Hindlimb muscle (tissue), 1 donor: Measurements from ENCODE around the gene PCDHGA5. TPM values are rescaled to one million over a fixed set of nuclear protein-coding genes. Genes with fewer than 3 reads are reported as not detected.
"Not testable (repeated sequence)": the region's sequence is repeated elsewhere in the genome, so short reads cannot be mapped to it uniquely, and the experiment has no call there.

ENCODE experiments used
- DNase-seq: peaks from one replicate; pipeline ENCODE4 v3.0.0-alpha.2; 2013
- polyA plus RNA-seq: library from polyadenylated mRNA; unstranded; fragments of 120-200 nt; gene quantifications from one replicate; pipeline ENCODE4 v1.2.1, GENCODE V29; 2013; ENCODE audit not compliant: insufficient read length

Gene PCDHGA5
- polyA plus RNA-seq, 1 donor, result 2.6 TPM

DNA sequence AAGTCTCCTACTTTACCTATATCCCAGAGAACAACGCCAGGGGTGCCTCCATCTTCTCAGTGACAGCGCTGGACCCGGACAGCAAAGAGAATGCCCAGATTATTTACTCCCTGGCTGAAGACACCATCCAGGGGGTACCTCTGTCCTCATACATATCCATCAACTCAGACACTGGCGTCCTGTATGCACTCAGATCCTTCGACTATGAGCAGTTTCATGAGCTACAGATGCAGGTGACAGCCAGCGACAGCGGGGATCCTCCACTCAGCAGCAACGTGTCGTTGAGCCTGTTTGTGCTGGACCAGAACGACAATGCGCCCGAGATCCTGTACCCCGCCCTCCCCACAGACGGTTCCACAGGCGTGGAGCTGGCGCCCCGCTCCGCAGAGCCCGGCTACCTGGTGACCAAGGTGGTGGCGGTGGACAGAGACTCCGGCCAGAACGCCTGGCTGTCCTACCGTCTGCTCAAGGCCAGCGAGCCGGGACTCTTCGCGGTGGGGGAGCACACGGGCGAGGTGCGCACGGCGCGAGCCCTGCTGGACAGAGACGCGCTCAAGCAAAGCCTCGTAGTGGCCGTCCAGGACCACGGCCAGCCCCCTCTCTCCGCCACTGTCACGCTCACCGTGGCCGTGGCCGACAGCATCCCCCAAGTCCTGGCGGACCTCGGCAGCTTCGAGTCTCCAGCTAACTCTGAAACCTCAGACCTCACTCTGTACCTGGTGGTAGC, 50.7 kb downstream of the PCDHGA5 start:
- not testable (repeated sequence) for DNase-seq

DNA sequence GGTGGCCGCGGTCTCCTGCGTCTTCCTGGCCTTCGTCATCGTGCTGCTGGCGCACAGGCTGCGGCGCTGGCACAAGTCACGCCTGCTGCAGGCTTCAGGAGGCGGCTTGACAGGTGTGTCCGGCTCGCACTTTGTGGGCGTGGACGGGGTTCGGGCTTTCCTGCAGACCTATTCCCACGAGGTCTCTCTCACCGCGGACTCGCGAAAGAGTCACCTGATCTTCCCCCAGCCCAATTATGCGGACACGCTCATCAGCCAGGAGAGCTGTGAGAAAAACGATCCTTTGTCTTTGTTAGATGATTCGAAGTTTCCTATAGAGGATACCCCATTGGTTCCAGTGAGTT, 51.3 kb downstream of the PCDHGA5 start:
- not testable (repeated sequence) for DNase-seq

Other genes starting within 250 kb of the PCDHGA5 start
- gene PCDHB4, start 242.3 kb upstream of the PCDHGA5 start, polyA plus RNA-seq, result 3.1 TPM
- 3.2 TPM for gene PCDHB5, start 229.0 kb upstream of the PCDHGA5 start, polyA plus RNA-seq
- gene PCDHB6, start 214.1 kb upstream of the PCDHGA5 start, polyA plus RNA-seq, result 2.4 TPM
- gene PCDHB7, start 191.5 kb upstream of the PCDHGA5 start, polyA plus RNA-seq, result 3.2 TPM
- gene PCDHB8, start 186.4 kb upstream of the PCDHGA5 start, polyA plus RNA-seq, result 2.1 TPM
- 3.9 TPM for gene PCDHB16, start 181.8 kb upstream of the PCDHGA5 start, polyA plus RNA-seq
- 3.2 TPM for gene PCDHB9, start 177.0 kb upstream of the PCDHGA5 start, polyA plus RNA-seq
- gene PCDHB10, start 171.8 kb upstream of the PCDHGA5 start, polyA plus RNA-seq, result 5.3 TPM
- gene PCDHB11, start 164.5 kb upstream of the PCDHGA5 start, polyA plus RNA-seq, result 4.4 TPM
- gene PCDHB12, start 155.4 kb upstream of the PCDHGA5 start, polyA plus RNA-seq, result 4.7 TPM
- 2.8 TPM for gene PCDHB13, start 150.2 kb upstream of the PCDHGA5 start, polyA plus RNA-seq
- 7.5 TPM for gene PCDHB14, start 140.8 kb upstream of the PCDHGA5 start, polyA plus RNA-seq
- gene PCDHB15, start 118.8 kb upstream of the PCDHGA5 start, polyA plus RNA-seq, result 9.4 TPM
- gene SLC25A2, start 60.1 kb upstream of the PCDHGA5 start, polyA plus RNA-seq, result not detected
- 76.5 TPM for gene TAF7, start 43.4 kb upstream of the PCDHGA5 start, polyA plus RNA-seq
- gene PCDHGA1, start 33.6 kb upstream of the PCDHGA5 start, polyA plus RNA-seq, result 0.77 TPM
- 2.1 TPM for gene PCDHGA2, start 25.4 kb upstream of the PCDHGA5 start, polyA plus RNA-seq
- 1.0 TPM for gene PCDHGA3, start 20.3 kb upstream of the PCDHGA5 start, polyA plus RNA-seq
- gene PCDHGB1, start 14.1 kb upstream of the PCDHGA5 start, polyA plus RNA-seq, result 0.45 TPM
- 1.6 TPM for gene PCDHGA4, start 9.1 kb upstream of the PCDHGA5 start, polyA plus RNA-seq
- gene PCDHGB2, start 4.2 kb upstream of the PCDHGA5 start, polyA plus RNA-seq, result 2.8 TPM
- gene PCDHGB3, start 6.1 kb downstream of the PCDHGA5 start, polyA plus RNA-seq, result 1.8 TPM
- gene PCDHGA6, start 9.7 kb downstream of the PCDHGA5 start, polyA plus RNA-seq, result 4.4 TPM
- gene PCDHGA7, start 18.6 kb downstream of the PCDHGA5 start, polyA plus RNA-seq, result 1.6 TPM
- 2.6 TPM for gene PCDHGB4, start 23.5 kb downstream of the PCDHGA5 start, polyA plus RNA-seq
- 0.80 TPM for gene PCDHGA8, start 28.5 kb downstream of the PCDHGA5 start, polyA plus RNA-seq
- gene PCDHGB5, start 33.8 kb downstream of the PCDHGA5 start, polyA plus RNA-seq, result 4.1 TPM
- 4.4 TPM for gene PCDHGA9, start 38.6 kb downstream of the PCDHGA5 start, polyA plus RNA-seq
- gene PCDHGB6, start 43.9 kb downstream of the PCDHGA5 start, polyA plus RNA-seq, result 4.0 TPM
- gene PCDHGA10, start 48.8 kb downstream of the PCDHGA5 start, polyA plus RNA-seq, result 1.6 TPM
- 9.9 TPM for gene PCDHGB7, start 53.5 kb downstream of the PCDHGA5 start, polyA plus RNA-seq
- 3.0 TPM for gene PCDHGA11, start 56.9 kb downstream of the PCDHGA5 start, polyA plus RNA-seq
- gene PCDHGA12, start 66.3 kb downstream of the PCDHGA5 start, polyA plus RNA-seq, result 2.4 TPM
- 119 TPM for gene PCDHGC3, start 111.8 kb downstream of the PCDHGA5 start, polyA plus RNA-seq
- gene PCDHGC4, start 120.9 kb downstream of the PCDHGA5 start, polyA plus RNA-seq, result 1.7 TPM
- 1.1 TPM for gene PCDHGC5, start 124.9 kb downstream of the PCDHGA5 start, polyA plus RNA-seq